Adipose tissue (tissue), 3 donors: ENCODE measurements around the gene DUS2. TPM values are rescaled to one million over a fixed set of nuclear protein-coding genes. Genes with fewer than 3 reads are reported as not detected.
"Not testable (repeated sequence)": the region's sequence is repeated elsewhere in the genome, so short reads cannot be mapped to it uniquely, and the experiment has no call there.

ENCODE experiments used
- H3K27ac ChIP-seq: one replicate; pipeline ENCODE4 v1.5.1; 2013; ENCODE audit warnings: low read depth, low read length
- WGBS, 3 donors: extraction: QIAGEN DNeasy Blood & Tissue Kit; methylation state at CpG; one replicate each; pipeline ENCODE4 v1.1.7; 2013; 5-methylcytosine and 5-hydroxymethylcytosine counted together
- polyA plus RNA-seq, 3 donors: library from polyadenylated mRNA; stranded (reverse); fragments of 200-250 nt; gene quantifications; one replicate each; pipeline ENCODE4 v1.2.3, GENCODE V29; 2013
- donor health status: healthy with polysubstance abuse.
- donor health status: Bipolar disorder and iron deficiency.
- donor health status: healthy.

Gene DUS2
- polyA plus RNA-seq, 3 donors: 3.5 to 9.0 (median 8.8) TPM

- whole genome bisulfite sequencing, 3 donors: 94 to 97% (median 95%) methylated on average over 3 of the region's 3 CpGs
- H3K27ac ChIP-seq: no peak overlapping the region
These were observed 82.5 kb downstream of the DUS2 start for GRCh38 chr16:68105611-68106010.

- H3K27ac ChIP-seq: not testable (repeated sequence)
- WGBS, 3 donors: 90 to 97% (median 90%) methylated on average over 9 of the region's 9 CpGs
These were observed 84.3 kb downstream of the DUS2 start for GRCh38 chr16:68107230-68107928.

- H3K27ac ChIP-seq: not testable (repeated sequence)
- WGBS, 3 donors: 99% methylated on average over 5 of the region's 5 CpGs
These were observed 86.1 kb downstream of the DUS2 start for GRCh38 chr16:68109156-68109555.

- 94 to 98% (median 96%) methylated on average over 2 of the region's 2 CpGs for WGBS, 3 donors
- not testable (repeated sequence) for H3K27ac ChIP-seq
These were observed 87.5 kb downstream of the DUS2 start for GRCh38 chr16:68110611-68111010.

GRCh38 chr16:68111379-68111778, 88.3 kb downstream of the DUS2 start:
- H3K27ac ChIP-seq: no peak overlapping the region
- WGBS, 3 donors: 87 to 89% (median 89%) methylated on average over 2 of the region's 2 CpGs

- WGBS, 3 donors: 84 to 86% (median 85%) methylated on average over 5 of the region's 5 CpGs
- H3K27ac ChIP-seq: no peak overlapping the region
These were observed 90.1 kb downstream of the DUS2 start for GRCh38 chr16:68113059-68113761.

GRCh38 chr16:68113765-68114240, 90.7 kb downstream of the DUS2 start:
- 95 to 99% (median 96%) methylated on average over 12 of the region's 12 CpGs for WGBS, 3 donors
- H3K27ac ChIP-seq: no peak overlapping the region

GRCh38 chr16:68114939-68115338, 91.9 kb downstream of the DUS2 start:
- H3K27ac ChIP-seq: not testable (repeated sequence)
- WGBS, 3 donors: 85 to 96% (median 87%) methylated on average over 8 of the region's 8 CpGs

- 71 to 76% (median 74%) methylated on average over 2 of the region's 2 CpGs for WGBS, 3 donors
These were observed 92.8 kb downstream of the DUS2 start for GRCh38 chr16:68115851-68116250.

GRCh38 chr16:68116256-68116867, 93.3 kb downstream of the DUS2 start:
- 72 to 82% (median 78%) methylated on average over 2 of the region's 2 CpGs for WGBS, 3 donors
- H3K27ac ChIP-seq: no peak overlapping the region

More at GRCh38 chr16:68115851-68116250, 92.8 kb downstream of the DUS2 start:
- H3K27ac ChIP-seq: no peak overlapping the region

GRCh38 chr16:68117884-68118283, 94.8 kb downstream of the DUS2 start:
- no peak overlapping the region for H3K27ac ChIP-seq
- WGBS, 3 donors: 81 to 90% (median 89%) methylated on average over 3 of the region's 3 CpGs

GRCh38 chr16:68118954-68119353, 95.9 kb downstream of the DUS2 start:
- 90 to 95% (median 95%) methylated on average over 13 of the region's 13 CpGs for WGBS, 3 donors
- H3K27ac ChIP-seq: not testable (repeated sequence)

- not testable (repeated sequence) for H3K27ac ChIP-seq
- 89 to 99% (median 94%) methylated on average over 5 of the region's 5 CpGs for WGBS, 3 donors
These were observed 97.4 kb downstream of the DUS2 start for GRCh38 chr16:68120496-68120895.

- H3K27ac ChIP-seq: no peak overlapping the region
- WGBS, 3 donors: 87 to 98% (median 91%) methylated on average over 2 of the region's 2 CpGs
These were observed 103.3 kb downstream of the DUS2 start for GRCh38 chr16:68126395-68126794.

GRCh38 chr16:68128577-68129305, 105.7 kb downstream of the DUS2 start:
- 70 to 83% (median 78%) methylated on average over 6 of the region's 6 CpGs for WGBS, 3 donors
- no peak overlapping the region for H3K27ac ChIP-seq
